GM12891 (cell line): ENCODE data around the gene CLEC1B.

Experiments
- PAX5 ChIP-seq: IDR thresholded peaks from 2 replicates; pipeline ENCODE4 v1.6.1; 2011; ENCODE audit warnings: low read length, moderate library complexity, mild to moderate bottlenecking; ENCODE audit not compliant: insufficient read depth, severe bottlenecking
- POLR2A ChIP-seq: IDR thresholded peaks from 2 replicates; pipeline ENCODE4 v1.6.1; 2011; ENCODE audit warnings: low read depth, low read length, control low read depth
- POLR2AphosphoS5 ChIP-seq: IDR thresholded peaks from 2 replicates; pipeline ENCODE4 v1.6.1; 2011; ENCODE audit warnings: low read depth, low read length, control low read depth
- POU2F2 ChIP-seq: IDR thresholded peaks from 2 replicates; pipeline ENCODE4 v1.6.1; 2011; ENCODE audit warnings: low read depth, mild to moderate bottlenecking, control low read depth, low read length, moderate library complexity
- SPI1 ChIP-seq: IDR thresholded peaks from 2 replicates; pipeline ENCODE4 v1.6.1; 2011; ENCODE audit warnings: low read depth, low read length, control low read depth
- TAF1 ChIP-seq: IDR thresholded peaks from 2 replicates; pipeline ENCODE4 v1.6.1; 2011; ENCODE audit warnings: low read depth, low read length, control low read depth

DNA sequence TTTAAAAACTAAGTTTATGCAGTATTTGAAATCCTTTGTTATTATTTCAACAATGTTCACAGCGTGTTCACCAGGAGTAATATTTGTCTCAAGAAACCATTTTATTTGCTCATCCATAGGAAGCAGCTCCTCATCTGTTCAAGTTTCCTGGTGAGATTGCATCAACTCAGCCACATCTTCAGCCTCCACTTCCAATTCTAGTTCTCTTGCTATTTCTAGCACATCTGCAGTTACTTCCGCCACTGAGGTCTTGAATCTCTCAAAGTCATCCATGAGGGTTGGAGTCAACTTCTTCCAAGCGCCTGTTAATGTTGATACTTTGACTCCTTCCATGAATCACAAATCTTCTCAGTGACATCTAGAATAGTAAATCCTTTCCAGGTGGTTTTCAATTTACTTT is 49.6 kb upstream of the CLEC1B start:
- TF ChIP-seq PAX5 (no peak), POLR2A (no peak), POLR2AphosphoS5 (no peak), SPI1 (no peak), POU2F2 (no peak), TAF1 (no peak)
